H9 (cell line): ENCODE data around the gene BUD13. TPM values are rescaled to one million over a fixed set of nuclear protein-coding genes. Genes with fewer than 3 reads are reported as not detected.

Experiments
- DNase-seq: peaks from one replicate; pipeline ENCODE4 v3.0.0-alpha.2; 2017
- H2AFZ ChIP-seq: one replicate; pipeline ENCODE4 v1.6.1; 2013; ENCODE audit warnings: mild to moderate bottlenecking, low read length, control low read depth, moderate library complexity
- H2AK5ac ChIP-seq: 2 replicates; pipeline ENCODE4 v1.6.1; 2013; ENCODE audit warnings: low read length, control low read depth, mixed read lengths; ENCODE audit not compliant: insufficient read length
- H2BK120ac ChIP-seq: one replicate; pipeline ENCODE4 v1.6.1; 2013; ENCODE audit warnings: low read depth, mild to moderate bottlenecking, low read length, control low read depth, inconsistent platforms; ENCODE audit not compliant: poor library complexity, severe bottlenecking
- H2BK12ac ChIP-seq: 2 replicates; pipeline ENCODE4 v1.6.1; 2013; ENCODE audit warnings: low read length, control low read depth, mixed read lengths, low read depth; ENCODE audit not compliant: insufficient read length
- H2BK15ac ChIP-seq: 2 replicates; pipeline ENCODE4 v1.6.1; 2013; ENCODE audit warnings: low read depth, low read length, control low read depth
- H2BK20ac ChIP-seq: one replicate; pipeline ENCODE4 v1.6.1; 2013; ENCODE audit warnings: low read depth, mild to moderate bottlenecking, low read length, control low read depth, inconsistent platforms; ENCODE audit not compliant: poor library complexity, severe bottlenecking
- H2BK5ac ChIP-seq: 2 replicates; pipeline ENCODE4 v1.6.1; 2013; ENCODE audit warnings: low read length, control low read depth, mixed read lengths; ENCODE audit not compliant: insufficient read length
- H3K14ac ChIP-seq: 2 replicates; pipeline ENCODE4 v1.6.1; 2013; ENCODE audit warnings: low read length, control low read depth; ENCODE audit not compliant: insufficient read depth
- H3K18ac ChIP-seq: 2 replicates; pipeline ENCODE4 v1.6.1; 2013; ENCODE audit warnings: low read depth, mild to moderate bottlenecking, mixed read lengths, low read length, control low read depth; ENCODE audit not compliant: insufficient read length
- H3K23ac ChIP-seq: 2 replicates; pipeline ENCODE4 v1.6.1; 2013; ENCODE audit warnings: low read length, control low read depth, mixed read lengths, low read depth; ENCODE audit not compliant: insufficient read length
- H3K23me2 ChIP-seq: 2 replicates; pipeline ENCODE4 v1.6.1; 2013; ENCODE audit warnings: low read depth, mild to moderate bottlenecking, mixed read lengths, low read length, control low read depth; ENCODE audit not compliant: insufficient read length, poor library complexity, severe bottlenecking
- H3K27ac ChIP-seq: 2 replicates; pipeline ENCODE4 v1.5.1; 2013; ENCODE audit warnings: low read length, control low read depth, mixed read lengths, low read depth; ENCODE audit not compliant: insufficient read length
- H3K27me3 ChIP-seq: 2 replicates; pipeline ENCODE4 v1.6.1; 2013; ENCODE audit warnings: low read length, control low read depth, inconsistent platforms; ENCODE audit not compliant: insufficient read depth
- H3K4ac ChIP-seq: 2 replicates; pipeline ENCODE4 v1.6.1; 2013; ENCODE audit warnings: low read depth, mild to moderate bottlenecking, control low read depth, inconsistent platforms, low read length, moderate library complexity
- H3K4me1 ChIP-seq: 2 replicates; pipeline ENCODE4 v1.6.1; 2013; ENCODE audit warnings: low read length, control low read depth, inconsistent platforms; ENCODE audit not compliant: insufficient read depth
- H3K4me2 ChIP-seq: 2 replicates; pipeline ENCODE4 v1.6.1; 2013; ENCODE audit warnings: low read length, control low read depth, mixed read lengths; ENCODE audit not compliant: insufficient read length, insufficient read depth
- H3K56ac ChIP-seq: 2 replicates; pipeline ENCODE4 v1.6.1; 2013; ENCODE audit warnings: low read depth, mild to moderate bottlenecking, mixed read lengths, low read length, control low read depth; ENCODE audit not compliant: insufficient read length
- H3K79me1 ChIP-seq: 2 replicates; pipeline ENCODE4 v1.6.1; 2013; ENCODE audit warnings: low read depth, mild to moderate bottlenecking, moderate library complexity, low read length, control low read depth, inconsistent platforms; ENCODE audit not compliant: insufficient read depth, poor library complexity, severe bottlenecking
- H3K79me2 ChIP-seq: 2 replicates; pipeline ENCODE4 v1.6.1; 2013; ENCODE audit warnings: low read length, control low read depth, inconsistent platforms; ENCODE audit not compliant: insufficient read depth
- H3K9ac ChIP-seq: 2 replicates; pipeline ENCODE4 v1.6.1; 2013; ENCODE audit warnings: low read length, control low read depth, mixed read lengths; ENCODE audit not compliant: insufficient read length; ENCODE audit errors: extremely low read depth
- H3K9me3 ChIP-seq: one replicate; pipeline ENCODE4 v1.6.1; 2013; ENCODE audit warnings: low read depth, low read length, inconsistent platforms; ENCODE audit not compliant: control insufficient read depth
- H3T11ph ChIP-seq: one replicate; pipeline ENCODE4 v1.6.1; 2013; ENCODE audit warnings: mild to moderate bottlenecking, low read length, control low read depth, inconsistent platforms
- H4K20me1 ChIP-seq: one replicate; pipeline ENCODE4 v1.6.1; 2013; ENCODE audit not compliant: control insufficient read depth, insufficient read length, insufficient read depth
- H4K5ac ChIP-seq: 2 replicates; pipeline ENCODE4 v1.6.1; 2013; ENCODE audit warnings: low read depth, mild to moderate bottlenecking, mixed read lengths, low read length, control low read depth; ENCODE audit not compliant: insufficient read length
- H4K8ac ChIP-seq: replicated peaks from 2 replicates; pipeline ENCODE4 v1.6.1; 2013; ENCODE audit warnings: low read length, control low read depth, mixed read lengths, low read depth; ENCODE audit not compliant: insufficient read length
- H4K91ac ChIP-seq: 2 replicates; pipeline ENCODE4 v1.6.1; 2013; ENCODE audit warnings: low read depth, mild to moderate bottlenecking, moderate library complexity, mixed read lengths, low read length, control low read depth; ENCODE audit not compliant: insufficient read length
- H3K27ac Mint-ChIP-seq, 3 experiments: 2 replicates in 2 of 3; 3 replicates in 1 of 3; pipeline ENCODE4 v1.8.0; 2020 to 2021; ENCODE audit warnings: mixed read lengths in 3 of 3, mild to moderate bottlenecking in 1 of 3, moderate library complexity in 1 of 3
- H3K27me3 Mint-ChIP-seq: 2 replicates; pipeline ENCODE4 v1.8.0; 2021; ENCODE audit warnings: low read depth, mild to moderate bottlenecking, moderate library complexity, mixed read lengths
- H3K36me3 Mint-ChIP-seq, 3 experiments: 2 replicates in 2 of 3; 3 replicates in 1 of 3; pipeline ENCODE4 v1.8.0; 2020 to 2021; ENCODE audit warnings: low read depth in 3 of 3, mixed read lengths in 3 of 3; ENCODE audit not compliant: insufficient read depth in 1 of 3
- H3K4me1 Mint-ChIP-seq, 2 experiments: 2 replicates each; pipeline ENCODE4 v1.8.0; 2020; ENCODE audit warnings: mixed read lengths in 2 of 2
- H3K4me3 Mint-ChIP-seq, 2 experiments: 2 replicates in 1 of 2; 3 replicates in 1 of 2; pipeline ENCODE4 v1.8.0; 2020 to 2021; ENCODE audit warnings: mild to moderate bottlenecking in 2 of 2, mixed read lengths in 2 of 2, moderate library complexity in 1 of 2
- H3K9me3 Mint-ChIP-seq, 2 experiments: 2 replicates in 1 of 2; 3 replicates in 1 of 2; pipeline ENCODE4 v1.8.0; 2020; ENCODE audit warnings: mild to moderate bottlenecking in 2 of 2, mixed read lengths in 2 of 2, moderate library complexity in 1 of 2
- CTCF ChIP-seq: fragments of 200-600 bp; sonication (generic); conservative IDR thresholded peaks from 3 replicates; pipeline ENCODE4 v1.8.0; 2021; ENCODE audit warnings: antibody characterized with exemption, mild to moderate bottlenecking
- WGBS: extraction: QIAGEN DNeasy Blood & Tissue Kit; methylation state at CpG from one replicate; pipeline ENCODE4 v1.1.7; 2013; ENCODE audit warnings: missing lambda C conversion rate, low lambda C conversion rate, mixed read lengths; ENCODE audit not compliant: insufficient read length; ENCODE audit errors: extremely low coverage; 5-methylcytosine and 5-hydroxymethylcytosine counted together
- total RNA-seq: library from RNA; stranded (reverse); gene quantifications from 2 replicates; pipeline ENCODE4 v1.2.1, GENCODE V29; 2021

Gene BUD13
- total RNA-seq, 1 experiment from 2014 or later = 30.0 TPM

- no peak overlapping the region for H3K9ac ChIP-seq
- no peak overlapping the region for H3K4ac ChIP-seq
- no peak overlapping the region for H2BK5ac ChIP-seq
- H3K14ac ChIP-seq = no peak overlapping the region
- no peaks in the 10 kb centered on the region for H3K79me1 ChIP-seq
- H3K27ac ChIP-seq = no peak overlapping the region
- no peaks in the 10 kb centered on the region for H3K79me2 ChIP-seq
- Mint-ChIP-seq H3K36me3 (no peaks in the 10 kb centered on the region), H3K9me3 (no peaks in the 10 kb centered on the region; a peak in 1 of 5 replicates), H3K27me3 (peaks cover 13% of the 10 kb centered on the region), H3K27ac (no peak overlapping the region), H3K4me3 (no peak overlapping the region), H3K4me1 (peaks cover 23 to 39% of the 10 kb centered on the region in 2 experiments)
- H2BK120ac ChIP-seq = no peak overlapping the region
- H3K27me3 ChIP-seq = no peaks in the 10 kb centered on the region
- H3K4me2 ChIP-seq = no peak overlapping the region
- no peak overlapping the region for H2BK20ac ChIP-seq
- H4K5ac ChIP-seq = no peak overlapping the region
- no peak overlapping the region for H3T11ph ChIP-seq
- no peak overlapping the region for H4K8ac ChIP-seq
- no peak overlapping the region for H2BK15ac ChIP-seq
- H4K91ac ChIP-seq = no peak overlapping the region
- no CpG with 5 or more reads among the region's 6 CpGs for WGBS
- DNase-seq = peak; percentile 5
- H3K4me1 ChIP-seq = no peaks in the 10 kb centered on the region; the same call in 1 of the 2 replicates
- H3K56ac ChIP-seq = no peak overlapping the region
- H2AK5ac ChIP-seq = no peak overlapping the region
- H3K23ac ChIP-seq = no peak overlapping the region
- TF ChIP-seq CTCF = no peak
- H2AFZ ChIP-seq = no peak overlapping the region
- peak overlapping the region; percentile 17 for H3K18ac ChIP-seq
- H2BK12ac ChIP-seq = no peak overlapping the region
- H4K20me1 ChIP-seq = no peaks in the 10 kb centered on the region
- H3K9me3 ChIP-seq = no peaks in the 10 kb centered on the region
- H3K23me2 ChIP-seq = no peaks in the 10 kb centered on the region
Measured at GRCh38 chr11:116700586-116701220, 72.1 kb downstream of the BUD13 start.

Other genes starting within 250 kb of the BUD13 start
- 77.2 and 82.0 TPM in 2 replicates for gene ZPR1, start 15.0 kb upstream of the BUD13 start, total RNA-seq
- gene APOA5, start 18.9 kb upstream of the BUD13 start, total RNA-seq = 0.11 TPM in 1 of 2 replicates, not detected in the other
- gene APOA4, start 50.3 kb upstream of the BUD13 start, total RNA-seq = not detected in 2 replicates
- not detected in 2 replicates for gene APOC3, start 56.9 kb upstream of the BUD13 start, total RNA-seq
- 0.68 and 0.79 TPM in 2 replicates for gene APOA1, start 64.6 kb upstream of the BUD13 start, total RNA-seq